ENCODE measurements around the gene THSD7A.

The THSD7A gene

GRCh38 chr7:11642841-11643240 lies 189.2 kb downstream of the THSD7A start:
- DNase-seq (ENCODE audit: low read depth in 2 of 2, low spot score in 1 of 2): no peak

DNA sequence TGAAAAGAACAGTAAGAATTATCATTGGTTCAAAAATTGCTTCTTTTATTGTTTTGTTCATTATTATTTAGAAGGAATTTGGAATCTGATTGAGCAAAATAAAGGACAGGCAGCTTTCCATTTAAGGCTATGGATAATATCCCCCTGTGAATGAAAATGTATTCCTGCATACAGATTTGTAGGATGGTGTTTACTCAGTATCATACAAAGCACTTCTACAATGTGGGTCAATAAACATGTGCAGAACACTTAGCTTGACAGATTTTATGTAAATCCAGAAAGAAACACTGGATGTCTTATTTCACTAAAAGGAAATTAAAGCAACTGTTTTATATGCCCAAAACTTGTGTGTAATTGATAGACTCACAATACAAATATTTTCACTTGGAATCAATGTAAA lies 189.7 kb downstream of the THSD7A start:
- no peak for DNase-seq (ENCODE audit: low read depth in 2 of 2, low spot score in 1 of 2)

DNA sequence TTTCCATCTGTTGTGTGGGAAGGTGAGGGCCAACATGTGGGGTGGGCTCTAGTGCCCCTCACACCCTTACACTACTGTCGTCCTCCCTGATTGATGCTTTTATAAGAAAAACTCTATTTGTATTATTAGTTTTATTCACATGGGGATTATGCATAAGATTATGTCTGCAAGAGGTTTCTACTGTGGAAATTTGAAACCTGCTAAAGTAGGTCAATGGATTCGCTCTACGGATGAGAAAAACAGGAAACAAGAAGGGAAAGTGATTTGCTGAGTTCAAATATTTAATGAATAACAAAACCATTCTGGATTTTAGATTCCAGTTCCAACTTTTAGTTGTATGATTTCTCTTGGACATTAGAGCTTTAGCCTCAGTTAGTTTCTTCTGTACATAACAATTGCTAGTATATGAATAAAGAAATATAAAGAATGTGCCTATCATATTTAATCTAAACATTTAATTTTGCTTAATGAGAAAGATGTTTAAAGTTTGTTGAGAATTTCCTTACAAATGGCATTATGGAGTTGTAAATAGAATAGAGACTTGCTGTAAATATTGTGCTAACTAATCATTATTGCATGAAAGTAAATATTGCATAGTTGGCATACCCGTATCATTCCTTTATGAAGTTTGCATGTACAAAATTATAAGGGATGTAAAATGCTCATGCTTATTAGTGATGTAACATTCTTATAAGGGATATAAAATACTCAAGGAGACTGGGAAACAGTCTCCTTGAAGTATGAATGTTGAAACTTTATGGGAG lies 193.8 kb downstream of the THSD7A start:
- DNase-seq (ENCODE audit: low read depth in 2 of 2, low spot score in 1 of 2): no peak

DNA sequence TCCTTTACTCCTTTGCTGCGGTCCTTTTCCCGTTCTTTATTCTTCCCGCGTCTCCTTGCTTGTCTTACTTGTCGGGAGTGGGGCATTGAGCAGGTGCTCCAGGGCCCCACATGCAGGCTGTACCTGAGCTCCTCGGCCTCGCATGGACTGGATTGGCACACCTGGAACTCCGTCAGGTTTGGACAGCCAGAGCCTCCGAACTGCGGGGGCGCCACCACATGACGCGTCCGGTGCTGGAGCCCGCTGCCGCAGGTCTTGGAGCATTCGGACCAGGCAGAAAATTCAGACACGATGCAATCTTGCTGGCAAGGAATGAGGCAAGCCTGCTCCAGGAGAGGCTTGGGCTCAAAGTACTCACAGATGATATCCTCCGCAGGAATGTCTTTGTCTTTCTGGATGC lies 195.7 kb downstream of the THSD7A start:
- no peak for DNase-seq (ENCODE audit: low read depth in 2 of 2, low spot score in 1 of 2)

DNA sequence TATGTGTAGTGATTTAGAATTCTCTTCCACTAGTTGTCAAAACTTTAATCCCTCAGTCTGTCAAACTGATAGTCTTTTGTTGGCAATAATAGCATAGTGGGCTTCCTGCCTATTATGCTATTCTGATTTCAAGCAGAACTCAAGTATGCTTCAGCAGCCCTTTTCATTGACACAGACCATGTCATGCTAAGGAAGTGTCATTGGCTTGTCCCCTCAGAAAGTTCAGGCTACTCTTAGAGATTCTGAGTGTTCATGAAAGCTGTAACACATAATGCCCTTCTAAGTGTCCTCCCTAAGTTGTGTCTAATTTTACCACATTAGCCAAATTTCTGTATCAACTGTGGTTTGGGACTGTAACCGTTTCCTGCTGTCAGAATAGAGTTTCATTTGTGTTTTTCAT lies 198.7 kb downstream of the THSD7A start:
- DNase-seq (ENCODE audit: low read depth in 2 of 2, low spot score in 1 of 2): no peak

DNA sequence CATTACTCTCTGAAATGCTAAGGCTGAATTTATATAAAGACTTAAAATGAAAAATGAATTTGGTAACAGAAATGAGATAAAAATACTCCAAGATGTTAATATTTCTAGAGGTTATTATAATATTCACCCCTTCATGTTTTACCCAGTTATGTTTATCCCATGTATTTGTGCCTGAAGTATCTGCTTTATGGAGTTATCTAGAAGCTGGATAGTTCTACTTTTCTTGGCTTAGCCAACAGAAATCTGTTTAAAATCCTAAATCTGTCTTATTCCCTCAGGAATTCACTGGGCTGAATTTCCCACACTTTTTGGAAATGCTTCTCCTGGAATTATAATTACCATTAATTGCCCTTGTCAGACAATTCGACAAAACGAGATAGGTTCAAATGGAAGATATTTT lies 201.6 kb downstream of the THSD7A start:
- DNase-seq (ENCODE audit: low read depth in 2 of 2, low spot score in 1 of 2): no peak

- DNase-seq (ENCODE audit: low read depth in 2 of 2, low spot score in 1 of 2): no peak
Measured at GRCh38 chr7:11625669-11626068, 206.3 kb downstream of the THSD7A start.

GRCh38 chr7:11623093-11623678 lies 208.8 kb downstream of the THSD7A start:
- DNase-seq (ENCODE audit: low read depth in 2 of 2, low spot score in 1 of 2): no peak

GRCh38 chr7:11620406-11621253 lies 211.4 kb downstream of the THSD7A start:
- no peak for DNase-seq (ENCODE audit: low read depth in 2 of 2, low spot score in 1 of 2)

- no peak for DNase-seq (ENCODE audit: low read depth in 2 of 2, low spot score in 1 of 2)
Measured at GRCh38 chr7:11616466-11616865, 215.5 kb downstream of the THSD7A start.

- DNase-seq (ENCODE audit: low read depth in 2 of 2, low spot score in 1 of 2): no peak
Measured at GRCh38 chr7:11615174-11615573, 216.8 kb downstream of the THSD7A start.

GRCh38 chr7:11613292-11613930 lies 218.6 kb downstream of the THSD7A start:
- DNase-seq (ENCODE audit: low read depth in 2 of 2, low spot score in 1 of 2): no peak

- no peak for DNase-seq (ENCODE audit: low read depth in 2 of 2, low spot score in 1 of 2)
Measured at GRCh38 chr7:11612737-11613136, 219.3 kb downstream of the THSD7A start.

GRCh38 chr7:11609096-11609670 lies 222.8 kb downstream of the THSD7A start:
- DNase-seq (ENCODE audit: low read depth in 2 of 2, low spot score in 1 of 2): no peak

GRCh38 chr7:11607686-11608085 lies 224.3 kb downstream of the THSD7A start:
- no peak for DNase-seq (ENCODE audit: low read depth in 2 of 2, low spot score in 1 of 2)

- no peak for DNase-seq (ENCODE audit: low read depth in 2 of 2, low spot score in 1 of 2)
Measured at GRCh38 chr7:11605749-11606148, 226.2 kb downstream of the THSD7A start.

GRCh38 chr7:11604505-11604904 lies 227.5 kb downstream of the THSD7A start:
- no peak for DNase-seq (ENCODE audit: low read depth in 2 of 2, low spot score in 1 of 2)

GRCh38 chr7:11601761-11602160 lies 230.2 kb downstream of the THSD7A start:
- DNase-seq (ENCODE audit: low read depth in 2 of 2, low spot score in 1 of 2): no peak

- DNase-seq (ENCODE audit: low read depth in 2 of 2, low spot score in 1 of 2): no peak
Measured at GRCh38 chr7:11593322-11593721, 238.7 kb downstream of the THSD7A start.

GRCh38 chr7:11592699-11593098 lies 239.3 kb downstream of the THSD7A start:
- DNase-seq (ENCODE audit: low read depth in 2 of 2, low spot score in 1 of 2): no peak

GRCh38 chr7:11591943-11592342 lies 240.1 kb downstream of the THSD7A start:
- DNase-seq (ENCODE audit: low read depth in 2 of 2, low spot score in 1 of 2): no peak

Measured in stimulated activated CD8-positive, alpha-beta memory T cell treated with anti-CD3 and anti-CD28 coated beads, Interleukin-4, amount 100 ng/mL, for 1 hour (primary cell).